PC-9 (cell line): ENCODE data around the gene SETBP1.

Source experiments
- CTCF ChIP-seq: fragments of 200-600 bp; sonication (generic); conservative IDR thresholded peaks from 2 replicates; pipeline ENCODE4 v1.6.1; 2017; ENCODE audit warnings: mixed run types, antibody characterized with exemption, mild to moderate bottlenecking, moderate library complexity
- EZH2 ChIP-seq: fragments of 200-600 bp; sonication (generic); IDR thresholded peaks from 2 replicates; pipeline ENCODE4 v1.8.0; 2017; ENCODE audit warnings: antibody characterized with exemption, low read depth

- no peak for TF ChIP-seq EZH2
- no peak for TF ChIP-seq CTCF
Observed at GRCh38 chr18:44754567-44754966, 73.9 kb downstream of the SETBP1 start.
